GM21576 (cell line): Measurements from ENCODE around the gene VGLL2.

Source experiments
- ATAC-seq: cut with Tn5 transposase; IDR thresholded peaks from one replicate; pipeline ENCODE4 v1.9.1; 2021; ENCODE audit warnings: mild to moderate bottlenecking, moderate library complexity; ENCODE audit not compliant: unreplicated experiment

VGLL2 gene

GRCh38 chr6:117268924-117269323 is 3.6 kb downstream of the VGLL2 start:
- ATAC-seq = no peak

- no peak for ATAC-seq
Observed at GRCh38 chr6:117269638-117270054, 4.3 kb downstream of the VGLL2 start.

- no peak for ATAC-seq
Observed at GRCh38 chr6:117270055-117270842, 4.9 kb downstream of the VGLL2 start.

GRCh38 chr6:117270843-117271507 is 5.6 kb downstream of the VGLL2 start:
- ATAC-seq = no peak

GRCh38 chr6:117272032-117272866 is 6.9 kb downstream of the VGLL2 start:
- no peak for ATAC-seq

- no peak for ATAC-seq
Observed at GRCh38 chr6:117272891-117273290, 7.5 kb downstream of the VGLL2 start.

- ATAC-seq = no peak
Observed at GRCh38 chr6:117275205-117275604, 9.8 kb downstream of the VGLL2 start.

GRCh38 chr6:117275711-117276110 is 10.4 kb downstream of the VGLL2 start:
- ATAC-seq = no peak

GRCh38 chr6:117276778-117277316 is 11.5 kb downstream of the VGLL2 start:
- no peak for ATAC-seq

- no peak for ATAC-seq
Observed at GRCh38 chr6:117280922-117281321, 15.6 kb downstream of the VGLL2 start.

- no peak for ATAC-seq
Observed at GRCh38 chr6:117288083-117288715, 22.8 kb downstream of the VGLL2 start.

GRCh38 chr6:117290173-117290846 is 25.0 kb downstream of the VGLL2 start:
- no peak for ATAC-seq

GRCh38 chr6:117298941-117299340 is 33.6 kb downstream of the VGLL2 start:
- ATAC-seq = no peak

- ATAC-seq = no peak
Observed at GRCh38 chr6:117303323-117303722, 38.0 kb downstream of the VGLL2 start.

- no peak for ATAC-seq
Observed at GRCh38 chr6:117304446-117304845, 39.1 kb downstream of the VGLL2 start.

GRCh38 chr6:117306227-117306790 is 41.0 kb downstream of the VGLL2 start:
- no peak for ATAC-seq

- no peak for ATAC-seq
Observed at GRCh38 chr6:117307655-117308054, 42.3 kb downstream of the VGLL2 start.

GRCh38 chr6:117309069-117309468 is 43.7 kb downstream of the VGLL2 start:
- ATAC-seq = no peak

GRCh38 chr6:117309611-117310010 is 44.3 kb downstream of the VGLL2 start:
- ATAC-seq = no peak

- no peak for ATAC-seq
Observed at GRCh38 chr6:117311310-117311709, 46.0 kb downstream of the VGLL2 start.
